NT2/D1 (cell line): Measurements from ENCODE around the gene CEP290.

Source experiments
- SUZ12 ChIP-seq: IDR thresholded peaks from 2 replicates; pipeline ENCODE4 v1.6.1; 2011; ENCODE audit not compliant: insufficient read length, insufficient read depth; ENCODE audit errors: extremely low read depth
- YY1 ChIP-seq: IDR thresholded peaks from 2 replicates; pipeline ENCODE4 v1.6.1; 2011; ENCODE audit not compliant: insufficient read length, insufficient read depth
- ZNF274 ChIP-seq: IDR thresholded peaks from 2 replicates; pipeline ENCODE4 v1.6.1; 2011; ENCODE audit warnings: mild to moderate bottlenecking, low read depth, low read length

DNA sequence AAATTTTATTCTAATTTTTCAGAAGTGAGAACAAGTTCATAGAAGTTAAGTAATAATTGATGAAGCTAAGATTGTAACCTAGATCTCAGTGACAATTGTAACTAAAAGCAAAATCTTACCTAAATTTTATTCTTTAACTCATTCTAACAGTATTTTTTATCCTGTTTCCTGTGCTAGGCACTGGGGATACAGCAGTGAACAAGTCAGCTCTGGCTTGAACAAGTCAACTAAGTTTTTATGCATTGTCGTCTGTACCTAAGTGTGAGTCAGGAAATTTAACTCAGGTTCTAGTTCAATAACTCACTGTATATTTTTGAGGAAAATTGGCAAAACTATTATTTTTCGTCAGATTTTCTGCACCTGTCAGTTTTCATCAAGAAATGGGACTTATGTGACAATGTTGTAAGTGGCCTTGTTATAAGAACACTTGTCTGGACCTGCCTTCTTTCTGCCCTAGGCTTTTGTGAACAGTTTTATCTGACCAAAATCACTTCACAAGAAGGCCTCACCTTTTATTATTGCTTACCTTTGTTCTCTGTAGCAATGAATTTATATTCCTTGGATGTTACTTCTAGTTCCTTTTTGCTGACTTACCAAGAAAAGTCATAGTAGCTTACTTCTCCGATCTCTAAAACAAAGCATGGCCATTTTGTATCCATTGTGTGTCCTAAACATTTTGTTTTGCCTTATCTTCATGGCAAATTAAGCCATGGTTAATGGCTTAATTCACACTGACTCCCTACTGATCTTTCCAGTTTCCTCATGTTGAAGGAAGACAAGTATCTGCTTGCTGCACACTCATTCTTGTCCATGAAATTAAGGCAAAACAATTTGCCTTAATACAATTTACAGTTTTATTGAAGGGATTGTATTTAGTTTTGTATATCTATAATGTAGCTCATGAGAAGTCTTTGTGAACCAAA lies 2.9 kb upstream of the CEP290 start:
- TF ChIP-seq SUZ12 (no peak), ZNF274 (no peak), YY1 (no peak)
